Endothelial cell (in vitro differentiated cells): ENCODE data around the gene OPN4. TPM values are rescaled to one million over a fixed set of nuclear protein-coding genes. Genes with fewer than 3 reads are reported as not detected.

Experiments
- DNase-seq: peaks from one replicate; pipeline ENCODE4 v3.0.0; 2021; ENCODE audit warnings: low spot score
- H3K27ac Mint-ChIP-seq: one replicate; pipeline ENCODE4 v1.8.0; 2021; ENCODE audit warnings: mixed read lengths, inconsistent platforms; ENCODE audit not compliant: unreplicated experiment
- H3K27me3 Mint-ChIP-seq: one replicate; pipeline ENCODE4 v1.8.0; 2021; ENCODE audit warnings: mild to moderate bottlenecking, moderate library complexity, mixed read lengths, inconsistent platforms; ENCODE audit not compliant: unreplicated experiment
- H3K36me3 Mint-ChIP-seq: one replicate; pipeline ENCODE4 v1.8.0; 2021; ENCODE audit warnings: mild to moderate bottlenecking, low read depth, mixed read lengths, inconsistent platforms; ENCODE audit not compliant: unreplicated experiment
- H3K4me1 Mint-ChIP-seq: one replicate; pipeline ENCODE4 v1.8.0; 2021; ENCODE audit warnings: mild to moderate bottlenecking, mixed read lengths, inconsistent platforms; ENCODE audit not compliant: unreplicated experiment
- H3K4me3 Mint-ChIP-seq: one replicate; pipeline ENCODE4 v1.8.0; 2021; ENCODE audit warnings: mild to moderate bottlenecking, mixed read lengths, inconsistent platforms; ENCODE audit not compliant: unreplicated experiment
- H3K9me3 Mint-ChIP-seq: one replicate; pipeline ENCODE4 v1.8.0; 2021; ENCODE audit warnings: mixed read lengths, inconsistent platforms; ENCODE audit not compliant: unreplicated experiment
- CTCF ChIP-seq: fragments of 200-600 bp; sonication (generic); IDR thresholded peaks from one replicate; pipeline ENCODE4 v1.5.0; 2021; ENCODE audit warnings: antibody characterized with exemption; ENCODE audit not compliant: unreplicated experiment
- total RNA-seq: library from RNA; stranded (reverse); fragmentation: NEBNext Ultra II Directional; extraction: Animal tissue kit (Norgen Biotek cat#: 25700); gene quantifications from one replicate; pipeline ENCODE4 v1.2.1, GENCODE V29; 2021; ENCODE audit not compliant: unreplicated experiment

Gene OPN4
- total RNA-seq, 1 donor from 2014 or later: not detected

GRCh38 chr10:86668297-86669165 is 14.2 kb downstream of the OPN4 start, which contains the start of gene LDB3:
Gene LDB3, plus strand, starts transcription at chr10:86668511. Its CDS starts 181 bp downstream, at chr10:86668692.
- Mint-ChIP-seq H3K4me3 (no peak within 1 kb of the TSS), H3K27ac (no peak within 1 kb of the TSS), H3K4me1 (peaks cover 21% of the 10 kb centered on the region), H3K9me3 (no peaks in the 10 kb centered on the region), H3K36me3 (no peaks in the 10 kb centered on the region), H3K27me3 (peaks cover 19% of the 10 kb centered on the region)
- TF ChIP-seq CTCF: no peak
- DNase-seq: no peak

GRCh38 chr10:86670290-86670811 is 16.0 kb downstream of the OPN4 start:
- DNase-seq: no peak
- peaks cover 10% of the 10 kb centered on the region for H3K27me3 Mint-ChIP-seq
- no peak for TF ChIP-seq CTCF
- no peaks in the 10 kb centered on the region for H3K36me3 Mint-ChIP-seq
- no peak overlapping the region for H3K4me3 Mint-ChIP-seq
- no peak overlapping the region for H3K27ac Mint-ChIP-seq
- no peaks in the 10 kb centered on the region for H3K9me3 Mint-ChIP-seq
- peaks cover 12% of the 10 kb centered on the region for H3K4me1 Mint-ChIP-seq

GRCh38 chr10:86670876-86671275 is 16.5 kb downstream of the OPN4 start:
- TF ChIP-seq CTCF: no peak
- DNase-seq: no peak
- Mint-ChIP-seq H3K9me3 (no peaks in the 10 kb centered on the region), H3K36me3 (no peaks in the 10 kb centered on the region), H3K27me3 (peaks cover 13% of the 10 kb centered on the region), H3K4me1 (peaks cover 10% of the 10 kb centered on the region), H3K27ac (no peak overlapping the region), H3K4me3 (no peak overlapping the region)

GRCh38 chr10:86671419-86671818 is 17.1 kb downstream of the OPN4 start:
- H3K4me1 Mint-ChIP-seq: peaks cover 7% of the 10 kb centered on the region
- no peaks in the 10 kb centered on the region for H3K9me3 Mint-ChIP-seq
- H3K4me3 Mint-ChIP-seq: no peak overlapping the region
- peaks cover 13% of the 10 kb centered on the region for H3K27me3 Mint-ChIP-seq
- H3K36me3 Mint-ChIP-seq: no peaks in the 10 kb centered on the region
- no peak overlapping the region for H3K27ac Mint-ChIP-seq
- TF ChIP-seq CTCF: no peak
- no peak for DNase-seq
